T-cell (primary cell): ENCODE results near the gene CCL4. TPM values are rescaled to one million over a fixed set of nuclear protein-coding genes. Genes with fewer than 3 reads are reported as not detected.
"Not testable (repeated sequence)": the region's sequence is repeated elsewhere in the genome, so short reads cannot be mapped to it uniquely, and the experiment has no call there.

Experiments
- ATAC-seq, 4 experiments: fragments of 200-7000 bp in 3 of 4; fragments of 150-1000 bp in 1 of 4; cut with Tn5 transposase; replicated peaks in 1 of 4; 1 replicate in 3 of 4; 2 replicates in 1 of 4; pipeline ENCODE4 v1.10.0; 2021; ENCODE audit warnings: moderate library complexity in 3 of 4, mild to moderate bottlenecking in 2 of 4, moderate number of reproducible peaks in 1 of 4
- CTCF ChIA-PET, 2 donors: fragments of 300-600 bp; sonication (Branson Sonifier 250); formaldehyde crosslinking; loops; one replicate each; lab custom pipeline; 2022; ENCODE audit warnings: antibody characterized with exemption in 2 of 2; lab: Charles Lee
- POLR2A ChIA-PET, 2 donors: fragments of 300-600 bp; sonication (Branson Sonifier 250); formaldehyde crosslinking; loops; one replicate each; lab custom pipeline; 2022; ENCODE audit warnings: antibody characterized with exemption in 2 of 2; lab: Charles Lee
- DNase-seq, 35 experiments: peaks; one replicate each; pipeline versions ENCODE4 v3.0.0 to v3.0.0-alpha.2; 2013 to 2023
- H3K27ac ChIP-seq: one replicate; pipeline ENCODE4 v1.5.1; 2013; ENCODE audit warnings: low read length
- H3K27me3 ChIP-seq, 2 experiments: replicated peaks in 1 of 2; 1 replicate in 1 of 2; 2 replicates in 1 of 2; pipeline versions ENCODE4 v1.6.1 to v1.7.0; 2013; ENCODE audit warnings: low read length in 1 of 2, mixed read lengths in 1 of 2; ENCODE audit not compliant: control insufficient read depth in 2 of 2, insufficient read depth in 2 of 2; ENCODE audit errors: extremely low read depth in 1 of 2
- H3K36me3 ChIP-seq, 2 donors: 1 replicate in 1 of 2; 2 replicates in 1 of 2; pipeline versions ENCODE4 v1.6.1 to v1.7.0; 2013; ENCODE audit warnings: low read length in 1 of 2; ENCODE audit not compliant: control insufficient read depth in 2 of 2, insufficient read depth in 1 of 2; ENCODE audit errors: extremely low read depth in 1 of 2
- H3K4me1 ChIP-seq, 2 experiments: 1 replicate in 1 of 2; 2 replicates in 1 of 2; pipeline versions ENCODE4 v1.6.1 to v1.7.0; 2013; ENCODE audit warnings: low read length in 2 of 2, mixed read lengths in 1 of 2; ENCODE audit not compliant: insufficient read depth in 2 of 2, control insufficient read depth in 1 of 2; ENCODE audit errors: extremely low read depth in 1 of 2
- H3K4me3 ChIP-seq, 2 donors: 1 replicate in 1 of 2; 2 replicates in 1 of 2; pipeline versions ENCODE4 v1.5.1 to v1.7.0; 2013; ENCODE audit warnings: mild to moderate bottlenecking in 2 of 2, low read length in 1 of 2, moderate library complexity in 1 of 2; ENCODE audit not compliant: control insufficient read depth in 1 of 2; ENCODE audit errors: extremely low read depth in 1 of 2
- H3K9me3 ChIP-seq: 2 replicates; pipeline ENCODE4 v1.7.0; 2013
- H3K27ac Mint-ChIP-seq, 2 donors: one replicate each; pipeline ENCODE4 v1.8.0; 2020 to 2021; ENCODE audit warnings: mild to moderate bottlenecking in 2 of 2, mixed read lengths in 2 of 2
- H3K27me3 Mint-ChIP-seq, 2 donors: one replicate each; pipeline ENCODE4 v1.8.0; 2021 to 2022; ENCODE audit warnings: mixed read lengths in 2 of 2
- H3K36me3 Mint-ChIP-seq: one replicate; pipeline ENCODE4 v1.8.0; 2021; ENCODE audit warnings: mixed read lengths
- H3K4me1 Mint-ChIP-seq, 3 donors: one replicate each; pipeline ENCODE4 v1.8.0; 2020 to 2022; ENCODE audit warnings: mixed read lengths in 3 of 3, mild to moderate bottlenecking in 1 of 3
- H3K4me3 Mint-ChIP-seq, 3 donors: one replicate each; pipeline ENCODE4 v1.8.0; 2020 to 2022; ENCODE audit warnings: mild to moderate bottlenecking in 3 of 3, mixed read lengths in 3 of 3, moderate library complexity in 3 of 3
- H3K9me3 Mint-ChIP-seq, 3 donors: one replicate each; pipeline ENCODE4 v1.8.0; 2020 to 2022; ENCODE audit warnings: mixed read lengths in 3 of 3
- WGBS: methylation state at CpG from one replicate; pipeline ENCODE4 v1.1.5; 2013; ENCODE audit warnings: missing lambda C conversion rate; ENCODE audit not compliant: insufficient coverage; 5-methylcytosine and 5-hydroxymethylcytosine counted together
- total RNA-seq, 35 experiments: library from RNA in 6 of 35; stranded (reverse) in 6 of 35; fragments of 120-200 nt in 1 of 35; gene quantifications; one replicate each; pipeline versions ENCODE4 v1.2.1 to v1.2.4 and lab custom pipeline; 2013 to 2026

Gene CCL4
- total RNA-seq, 5 donors from 2014 or later (not counting 1 experiment from before 2014, with no cell fraction given): 6.2 to 20.4 (median 16.1) TPM

DNA sequence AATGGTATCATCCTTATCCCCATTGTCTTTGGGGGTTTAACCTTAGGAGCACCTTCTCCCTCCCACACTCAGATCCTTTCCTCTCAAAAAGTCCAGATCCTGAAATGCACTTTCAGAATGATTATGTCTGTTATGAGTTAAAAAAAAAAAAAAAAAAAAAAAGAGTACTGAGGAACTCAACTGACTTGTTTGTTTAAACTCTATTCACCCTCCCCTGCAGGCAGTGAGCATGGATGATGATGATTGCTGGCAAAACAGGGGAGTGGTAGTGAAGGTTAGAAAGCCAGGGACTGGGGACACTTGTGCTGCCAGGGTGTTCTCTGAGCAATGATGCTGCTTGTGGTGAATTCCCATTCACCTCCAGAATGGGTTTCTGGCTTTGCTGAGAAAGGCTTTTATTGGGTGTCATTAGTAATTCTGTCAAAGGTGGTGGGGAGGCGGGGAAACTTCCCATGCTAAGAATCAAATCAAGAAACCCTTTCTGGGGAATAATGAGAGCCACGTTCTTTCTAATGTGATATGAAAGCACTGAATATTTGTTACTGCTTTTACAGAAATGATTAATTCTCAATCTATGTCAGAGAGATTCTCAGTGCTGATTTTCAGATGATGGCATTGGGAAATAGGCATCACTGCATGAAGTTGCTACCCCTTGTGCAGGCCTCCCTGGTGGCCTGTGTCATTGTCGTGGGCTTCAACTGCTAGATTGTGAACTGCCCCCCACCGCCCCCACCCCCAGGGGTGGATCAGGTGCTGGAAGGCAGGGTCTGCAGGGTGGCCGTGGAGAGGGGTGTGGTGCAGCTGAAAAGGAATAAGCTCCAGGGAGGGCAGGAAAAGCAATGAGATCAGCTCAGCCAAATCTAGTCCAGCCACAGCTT lies 14.1 kb downstream of the CCL4 start:
- ChIA-PET POLR2A (no interaction called here), CTCF (interaction anchor here in 1 of 2 donors (1.1 kb wide), 1 partner anchor 10 kb away, joined by 3 read pairs; no protein-coding TSS in a partner anchor)
- no peak overlapping the region for H3K27ac Mint-ChIP-seq
- ATAC-seq: no peak
- Histone ChIP-seq H3K9me3 (no peaks in the 10 kb centered on the region), H3K27ac (no peak overlapping the region), H3K36me3 (no peaks in the 10 kb centered on the region), H3K27me3 (no peaks in the 10 kb centered on the region), H3K4me3 (peak overlapping the region in 1 of 2 donors; percentile 35), H3K4me1 (peaks cover 0 to 8% of the 10 kb centered on the region in 2 experiments)
- peaks cover 0 to 1% (median 0%) of the 10 kb centered on the region in 3 donors for H3K4me1 Mint-ChIP-seq
- no CpG with 5 or more reads among the region's 5 CpGs for WGBS
- DNase-seq: no peak
- peaks cover 0 to 2% (median 1%) of the 10 kb centered on the region in 3 donors for H3K9me3 Mint-ChIP-seq
- no peak overlapping the region for H3K4me3 Mint-ChIP-seq
- peaks cover 7 to 16% of the 10 kb centered on the region in 2 donors for H3K27me3 Mint-ChIP-seq
- no peaks in the 10 kb centered on the region for H3K36me3 Mint-ChIP-seq

DNA sequence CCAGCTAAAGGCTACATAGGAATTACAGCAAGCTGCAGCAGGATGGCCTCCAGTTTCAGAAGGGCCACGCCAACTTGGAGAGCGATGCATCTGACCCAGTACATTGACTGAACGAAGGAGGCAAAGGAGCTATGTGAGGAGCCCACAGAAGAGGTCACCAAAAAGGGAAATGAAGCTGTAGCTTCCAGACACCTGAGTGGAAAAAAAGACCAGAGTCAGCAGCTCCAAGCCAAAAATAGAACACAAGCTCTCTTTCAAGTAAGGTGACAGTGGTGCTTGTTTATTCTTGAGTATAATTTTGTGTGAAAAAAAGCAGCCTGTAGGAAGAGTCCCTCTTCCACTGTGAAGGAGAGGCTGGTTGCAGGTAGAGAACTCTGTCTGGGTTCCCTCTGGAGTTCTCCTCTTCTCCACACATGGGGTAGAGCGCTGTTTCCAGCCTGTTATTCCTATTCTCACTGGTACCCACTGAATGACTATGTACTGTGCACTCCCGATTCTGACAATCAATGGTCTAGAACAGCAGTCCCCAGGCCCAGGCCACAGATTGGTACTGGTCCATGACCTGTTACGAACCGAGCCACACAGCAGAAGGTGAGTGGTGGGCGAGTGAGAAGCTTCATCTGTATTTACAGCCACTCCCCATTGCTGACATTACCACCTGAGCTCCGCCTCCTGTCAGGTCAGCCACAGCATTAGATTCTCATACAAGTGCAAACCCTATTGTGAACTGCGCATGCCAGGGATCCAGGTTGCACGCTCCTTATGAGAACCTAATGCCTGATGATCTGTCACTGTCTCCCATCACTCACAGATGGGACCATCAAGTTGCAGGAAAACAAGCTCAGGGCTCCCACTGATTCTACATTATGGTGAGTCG lies 15.1 kb downstream of the CCL4 start:
- Histone ChIP-seq H3K4me1 (peaks cover 0 to 8% of the 10 kb centered on the region in 2 experiments), H3K4me3 (peak overlapping the region in 1 of 2 donors; percentile 14), H3K27ac (no peak overlapping the region), H3K9me3 (no peaks in the 10 kb centered on the region), H3K36me3 (no peaks in the 10 kb centered on the region), H3K27me3 (no peaks in the 10 kb centered on the region)
- Mint-ChIP-seq H3K36me3 (no peaks in the 10 kb centered on the region), H3K27me3 (peaks cover 7 to 16% of the 10 kb centered on the region in 2 donors), H3K4me3 (no peak overlapping the region), H3K27ac (no peak overlapping the region), H3K4me1 (peaks cover 0 to 1% (median 0%) of the 10 kb centered on the region in 3 donors), H3K9me3 (no peaks in the 10 kb centered on the region)
- POLR2A ChIA-PET: interaction anchor here in 1 of 2 donors (0.6 kb wide), 1 partner anchor 66 kb away, joined by 8 read pairs; no protein-coding TSS in a partner anchor
- no peak for ATAC-seq
- CTCF ChIA-PET: no interaction called here
- DNase-seq: no peak
- WGBS: 88% methylated on average over 9 of the region's 12 CpGs

DNA sequence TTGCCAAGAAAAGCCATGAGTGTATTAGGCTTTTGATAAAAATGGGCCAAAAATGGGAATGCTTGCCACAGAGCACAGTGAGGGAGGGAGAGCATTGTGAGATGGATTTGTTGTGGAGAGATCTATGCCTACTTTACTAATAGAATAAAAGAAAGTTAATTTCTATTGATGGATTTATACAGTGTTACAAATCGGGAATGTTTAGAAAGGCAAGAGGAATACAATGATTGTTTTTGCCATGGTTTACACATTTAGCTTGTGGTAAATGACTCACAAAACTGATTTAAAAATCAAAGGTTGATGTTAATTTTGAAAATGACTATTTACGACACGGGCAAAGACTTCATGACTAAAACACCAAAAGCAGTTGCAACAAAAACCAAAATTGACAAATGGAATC lies 16.6 kb downstream of the CCL4 start:
- Histone ChIP-seq H3K4me3 (no peak overlapping the region), H3K9me3 (no peaks in the 10 kb centered on the region), H3K4me1 (peaks cover 0 to 8% of the 10 kb centered on the region in 2 experiments), H3K27me3 (no peaks in the 10 kb centered on the region), H3K36me3 (no peaks in the 10 kb centered on the region), H3K27ac (no peak overlapping the region)
- Mint-ChIP-seq H3K27ac (no peak overlapping the region), H3K9me3 (no peaks in the 10 kb centered on the region), H3K4me3 (no peak overlapping the region), H3K4me1 (peaks cover 0 to 1% (median 0%) of the 10 kb centered on the region in 3 donors), H3K36me3 (no peaks in the 10 kb centered on the region), H3K27me3 (peaks cover 7 to 9% of the 10 kb centered on the region in 2 donors)
- DNase-seq (no peak), ATAC-seq (no peak)
- CTCF ChIA-PET: no interaction called here
- no CpG with 5 or more reads among the region's 3 CpGs for WGBS
- POLR2A ChIA-PET: no interaction called here

DNA sequence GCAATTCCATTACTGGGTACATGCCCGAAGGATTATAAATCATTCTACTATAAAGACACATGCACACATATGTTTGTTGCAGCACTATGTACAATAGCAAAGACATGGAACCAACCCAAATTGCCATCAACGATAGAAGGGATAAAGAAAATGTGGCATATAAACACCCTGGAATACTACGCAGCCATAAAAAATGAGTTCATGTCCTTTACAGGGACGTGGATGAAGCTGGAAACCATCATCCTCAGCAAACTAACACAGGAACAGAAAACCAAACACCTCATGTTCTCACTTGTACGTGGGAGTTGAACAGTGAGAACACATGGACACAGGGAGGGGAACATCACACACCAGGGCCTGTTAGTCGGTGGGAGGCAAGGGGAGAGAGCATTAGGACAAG lies 17.5 kb downstream of the CCL4 start:
- H3K36me3 Mint-ChIP-seq, H3K9me3 Mint-ChIP-seq, H3K9me3 ChIP-seq, H3K27me3 Mint-ChIP-seq, POLR2A ChIA-PET, H3K27me3 ChIP-seq, ATAC-seq, H3K4me1 Mint-ChIP-seq, H3K27ac Mint-ChIP-seq, H3K27ac ChIP-seq, H3K4me3 ChIP-seq, H3K4me3 Mint-ChIP-seq, DNase-seq, CTCF ChIA-PET, H3K36me3 ChIP-seq: not testable (repeated sequence)
- WGBS: no CpG with 5 or more reads among the region's 6 CpGs
- H3K4me1 ChIP-seq: peaks cover 0 to 10% of the 10 kb centered on the region in 2 experiments

DNA sequence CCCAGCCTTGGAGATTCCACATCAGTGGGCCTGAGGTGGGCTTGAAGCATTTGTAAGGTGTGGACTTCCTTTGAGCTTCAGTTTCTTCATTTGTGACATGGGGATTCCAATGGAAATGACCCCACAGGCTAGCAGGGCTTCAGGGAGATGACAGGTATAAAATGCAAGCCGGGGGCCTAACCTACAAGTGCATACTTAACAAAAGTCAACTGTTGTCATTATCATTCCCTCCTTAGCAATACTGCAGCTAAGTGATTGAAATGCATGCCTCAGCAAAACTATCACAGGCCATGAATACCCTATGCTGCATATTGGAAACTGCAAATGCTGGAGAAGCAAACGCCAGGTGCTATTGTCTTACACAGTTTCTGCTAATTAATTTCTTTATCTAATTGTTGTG lies 19.8 kb downstream of the CCL4 start:
- no peak overlapping the region for H3K4me3 ChIP-seq
- WGBS: 100% methylated on average over 1 of the region's 2 CpGs
- no peaks in the 10 kb centered on the region for H3K27me3 ChIP-seq
- no peak overlapping the region for H3K4me3 Mint-ChIP-seq
- no peak overlapping the region for H3K27ac ChIP-seq
- ATAC-seq: no peak
- no peaks in the 10 kb centered on the region for H3K9me3 ChIP-seq
- peaks cover 15 to 16% of the 10 kb centered on the region in 2 donors for H3K27me3 Mint-ChIP-seq
- H3K4me1 ChIP-seq: peaks cover 0 to 22% of the 10 kb centered on the region in 2 experiments
- peaks cover 0 to 10% (median 8%) of the 10 kb centered on the region in 3 donors for H3K9me3 Mint-ChIP-seq
- H3K27ac Mint-ChIP-seq: no peak overlapping the region
- ChIA-PET CTCF (no interaction called here), POLR2A (no interaction called here)
- peaks cover 0 to 15% (median 2%) of the 10 kb centered on the region in 3 donors for H3K4me1 Mint-ChIP-seq
- no peak for DNase-seq
- H3K36me3 Mint-ChIP-seq: peaks cover 3% of the 10 kb centered on the region
- H3K36me3 ChIP-seq: no peaks in the 10 kb centered on the region
